HepG2 (cell line): ENCODE data around the gene LINGO3. TPM values are rescaled to one million over a fixed set of nuclear protein-coding genes. Genes with fewer than 3 reads are reported as not detected.

Experiments
- ATAC-seq: fragments of 200-7000 bp; cut with Tn5 transposase; 3 replicates; pipeline ENCODE4 v1.9.1; 2020; ENCODE audit warnings: mild to moderate bottlenecking, moderate library complexity
- BruUV-seq: library from RNA; stranded (reverse); fragments of 400-500 nt; replicated peaks from 2 replicates; lab custom pipeline; 2021; lab: Mats Ljungman, UMichigan
- CTCF ChIA-PET: fragments of 300-600 bp; formaldehyde crosslinking; extraction: SDS; loops from one replicate; lab custom pipeline; 2021; ENCODE audit warnings: low total read pairs, inconsistent platforms, low intra/inter-chr PET ratio; lab: Yijun Ruan, JAX
- POLR2A ChIA-PET: fragments of 350-600 bp; sonication (Branson Sonifier 250); formaldehyde crosslinking; loops from one replicate; lab custom pipeline; 2020; ENCODE audit warnings: antibody characterized with exemption, inconsistent platforms; lab: Yijun Ruan, JAX
- DNase-seq: peaks from one replicate; pipeline ENCODE4 v3.0.0-alpha.2; 2015; ENCODE audit warnings: low spot score
- FAIRE-seq: peaks from 3 replicates; lab custom pipeline; 2011; peaks lifted over from hg19 to GRCh38; lab: Jason Lieb, UNC
- H2AFZ ChIP-seq: one replicate; pipeline ENCODE4 v1.6.1; 2011; ENCODE audit warnings: low read length, inconsistent platforms
- H3K27ac ChIP-seq: fragments of 300-600 bp; 3 replicates; pipeline ENCODE4 v1.8.0; 2011; ENCODE audit warnings: mixed run types, mild to moderate bottlenecking, mixed read lengths, low read length, inconsistent platforms; ENCODE audit not compliant: insufficient read depth; ENCODE audit errors: extremely low read length
- H3K27me3 ChIP-seq, 2 experiments: fragments of 200-600 bp in 1 of 2; 2 replicates in 1 of 2; 3 replicates in 1 of 2; pipeline versions ENCODE4 v1.6.0 to v1.8.0; 2011; ENCODE audit warnings: low read length in 2 of 2, mild to moderate bottlenecking in 2 of 2, moderate library complexity in 2 of 2, inconsistent platforms in 1 of 2; ENCODE audit not compliant: insufficient read depth in 2 of 2, control insufficient read depth in 1 of 2
- H3K36me3 ChIP-seq, 2 experiments: fragments of 200-600 bp in 1 of 2; replicated peaks in 1 of 2; 2 replicates in 1 of 2; 3 replicates in 1 of 2; pipeline versions ENCODE4 v1.5.1 to v1.8.0; 2011; ENCODE audit warnings: low read length in 2 of 2, inconsistent platforms in 1 of 2; ENCODE audit not compliant: insufficient read depth in 2 of 2, control insufficient read depth in 1 of 2
- H3K4me1 ChIP-seq: 2 replicates; pipeline ENCODE4 v1.5.1; 2012; ENCODE audit warnings: low read length, inconsistent platforms; ENCODE audit not compliant: insufficient read depth
- H3K4me2 ChIP-seq: 2 replicates; pipeline ENCODE4 v1.6.0; 2011; ENCODE audit warnings: low read depth, low read length, inconsistent platforms
- H3K4me3 ChIP-seq, 3 experiments: fragments of 200-600 bp in 1 of 3; sonication (generic), shearing (Covaris generic) in 1 of 3; replicated peaks in 1 of 3; 2 replicates each; pipeline ENCODE4 v1.5.1; 2011 to 2016; ENCODE audit warnings: low read length in 3 of 3, inconsistent platforms in 2 of 3, low read depth in 2 of 3, mild to moderate bottlenecking in 2 of 3, control low read depth in 1 of 3, mixed read lengths in 1 of 3; ENCODE audit not compliant: insufficient read depth in 1 of 3
- H3K79me2 ChIP-seq: one replicate; pipeline ENCODE4 v1.6.1; 2011; ENCODE audit warnings: low read length, inconsistent platforms; ENCODE audit not compliant: insufficient read depth
- H3K9ac ChIP-seq: 2 replicates; pipeline ENCODE4 v1.6.0; 2011; ENCODE audit warnings: mild to moderate bottlenecking, low read depth, low read length, inconsistent platforms; ENCODE audit not compliant: insufficient read depth
- H3K9me3 ChIP-seq: 2 replicates; pipeline ENCODE4 v1.5.1; 2012; ENCODE audit warnings: mild to moderate bottlenecking, low read length
- H4K20me1 ChIP-seq: 2 replicates; pipeline ENCODE4 v1.6.0; 2011; ENCODE audit warnings: inconsistent platforms, mild to moderate bottlenecking, low read length, moderate library complexity; ENCODE audit not compliant: insufficient read depth
- AGO2 ChIP-seq: fragments of 200-400 bp; formaldehyde crosslinking; optimal IDR thresholded peaks from 2 replicates; pipeline ENCODE3; 2017; ENCODE audit warnings: mild to moderate bottlenecking, low read depth, low read length, moderate library complexity
- ELK4 ChIP-seq: sonication (generic); formaldehyde crosslinking; IDR thresholded peaks from 2 replicates; pipeline ENCODE4 v1.9.0; 2021; ENCODE audit warnings: missing genetic modification reagents, borderline replicate concordance
- JUND ChIP-seq: sonication (generic); formaldehyde crosslinking; IDR thresholded peaks from 2 replicates; pipeline ENCODE4 v1.8.0; 2022; ENCODE audit warnings: mild to moderate bottlenecking, missing genetic modification reagents
- KDM4B ChIP-seq: sonication (generic); formaldehyde crosslinking; IDR thresholded peaks from 2 replicates; pipeline ENCODE4 v1.4.0; 2020; ENCODE audit warnings: missing genetic modification reagents
- RARG ChIP-seq: sonication (generic); formaldehyde crosslinking; IDR thresholded peaks from 2 replicates; pipeline ENCODE4 v1.4.0; 2020; ENCODE audit warnings: low read depth, mild to moderate bottlenecking, missing genetic modification reagents
- TBX2 ChIP-seq: sonication (generic); formaldehyde crosslinking; IDR thresholded peaks from 2 replicates; pipeline ENCODE4 v1.5.0; 2020; ENCODE audit warnings: missing genetic modification reagents, mild to moderate bottlenecking, borderline replicate concordance
- THRA ChIP-seq: sonication (generic); formaldehyde crosslinking; IDR thresholded peaks from 2 replicates; pipeline ENCODE4 v1.4.0; 2020; ENCODE audit warnings: missing genetic modification reagents, borderline replicate concordance
- ZNF317 ChIP-seq: sonication (generic); formaldehyde crosslinking; IDR thresholded peaks from 2 replicates; pipeline ENCODE4 v1.5.0; 2020; ENCODE audit warnings: mild to moderate bottlenecking, missing genetic modification reagents
- ZNF383 ChIP-seq: sonication (generic); formaldehyde crosslinking; IDR thresholded peaks from 2 replicates; pipeline ENCODE4 v1.4.0; 2020; ENCODE audit warnings: missing genetic modification reagents, mild to moderate bottlenecking, borderline replicate concordance
- ZNF460 ChIP-seq: sonication (generic); formaldehyde crosslinking; IDR thresholded peaks from 2 replicates; pipeline ENCODE4 v1.5.1; 2020; ENCODE audit warnings: missing genetic modification reagents, mild to moderate bottlenecking, borderline replicate concordance
- ZNF503 ChIP-seq: sonication (generic); formaldehyde crosslinking; IDR thresholded peaks from 2 replicates; pipeline ENCODE4 v1.4.0; 2020; ENCODE audit warnings: missing genetic modification reagents
- ZNF773 ChIP-seq: sonication (generic); formaldehyde crosslinking; IDR thresholded peaks from 2 replicates; pipeline ENCODE4 v1.4.0; 2020; ENCODE audit warnings: missing genetic modification reagents, borderline replicate concordance
- WGBS: methylation state at CpG from one replicate; pipeline ENCODE4 v1.1.6; 2017; ENCODE audit warnings: low lambda C conversion rate; 5-methylcytosine and 5-hydroxymethylcytosine counted together
- in situ Hi-C: cut with HindIII; loops from 2 replicates; pipeline ENCODE4 v1.10.0; 2017; ENCODE audit warnings: low pct_unique_long_range_greater_than_20kb; ENCODE audit not compliant: extremely low pct_ligation_motif_present
- intact Hi-C: fragments of 100-400 bp; cut with micrococcal nuclease; formaldehyde crosslinking; loops from one replicate; pipeline ENCODE4 v1.10.0; 2022; ENCODE audit not compliant: unreplicated experiment
- polyA plus RNA-seq, 8 experiments: library from polyadenylated mRNA; depleted of rRNA in 3 of 8; stranded (reverse) in 7 of 8; unstranded in 1 of 8; fragments of >200 nt; fragmentation: Illumina TruSeq in 4 of 8; extraction: Trizol in 4 of 8; gene quantifications; 2 replicates each; pipeline versions ENCODE4 v1.2.1 to v1.2.3, GENCODE V29; 2011 to 2016; ENCODE audit warnings: low read depth in 4 of 8, missing spikeins in 1 of 8, mixed read lengths in 1 of 8; ENCODE audit not compliant: insufficient read depth in 1 of 8
- total RNA-seq, 5 experiments: library from RNA; depleted of rRNA; stranded (reverse); fragments of >200 nt; fragmentation: Illumina TruSeq; extraction: Trizol; gene quantifications; 2 replicates each; pipeline ENCODE4 v1.2.3, GENCODE V29; 2016; ENCODE audit warnings: low read depth in 1 of 5

LINGO3 gene
- total and polyA plus RNA-seq, 2 of the 13 experiments (the other 11 are each of a cell fraction or from before 2014, with no cell fraction given), result not detected

- H3K79me2 ChIP-seq, result no peaks in the 10 kb centered on the region
- intact Hi-C loops, result no loop called here
- no peak overlapping the region for H3K27ac ChIP-seq
- no peak overlapping the region for H3K9ac ChIP-seq
- no peak overlapping the region for H3K4me2 ChIP-seq
- H3K9me3 ChIP-seq, result no peaks in the 10 kb centered on the region
- H3K36me3 ChIP-seq, result no peaks in the 10 kb centered on the region; a peak in 2 of 5 replicates
- H3K4me3 ChIP-seq, result no peak overlapping the region
- no peak for ATAC-seq
- no peaks in the 10 kb centered on the region for H3K27me3 ChIP-seq
- no peak for DNase-seq
- no peak for FAIRE-seq
- no peak for TF ChIP-seq ZNF383 (CRISPR knock-in tag)
- TF ChIP-seq AGO2, result peak; percentile 19
- no peaks in the 10 kb centered on the region for H4K20me1 ChIP-seq
- no TSS peak for BruUV-seq
- POLR2A ChIA-PET, result no interaction called here
- H2AFZ ChIP-seq, result no peak overlapping the region
- in situ Hi-C loops, result no loop called here
- H3K4me1 ChIP-seq, result peaks cover 9% of the 10 kb centered on the region
- CTCF ChIA-PET, result no interaction called here
- WGBS, result 96% methylated on average over 12 of the region's 29 CpGs
Measured at GRCh38 chr19:2342656-2343288, 34.8 kb upstream of the LINGO3 start.

- 95% methylated on average over 14 of the region's 15 CpGs for WGBS
- no peak overlapping the region for H3K9ac ChIP-seq
- FAIRE-seq (no peak), ATAC-seq (no peak), DNase-seq (no peak)
- H3K4me3 ChIP-seq, result no peak overlapping the region
- no peak overlapping the region for H3K27ac ChIP-seq
- H3K4me1 ChIP-seq, result peaks cover 9% of the 10 kb centered on the region
- in situ Hi-C loops (no loop called here), intact Hi-C loops (no loop called here)
- no peaks in the 10 kb centered on the region for H3K27me3 ChIP-seq
- H4K20me1 ChIP-seq, result no peaks in the 10 kb centered on the region
- H3K79me2 ChIP-seq, result no peaks in the 10 kb centered on the region
- TSS peak; percentile 49 for BruUV-seq
- H3K4me2 ChIP-seq, result no peak overlapping the region
- CTCF ChIA-PET, result no interaction called here
- no peaks in the 10 kb centered on the region for H3K9me3 ChIP-seq
- POLR2A ChIA-PET, result no interaction called here
- H3K36me3 ChIP-seq, result no peaks in the 10 kb centered on the region; a peak in 2 of 5 replicates
- H2AFZ ChIP-seq, result no peak overlapping the region
- TF ChIP-seq TBX2 (CRISPR knock-in tag), result no peak
- TF ChIP-seq JUND, result no peak
- TF ChIP-seq ZNF503 (CRISPR knock-in tag), result no peak
- no peak for TF ChIP-seq RARG (CRISPR knock-in tag)
- TF ChIP-seq THRA (CRISPR knock-in tag), result no peak
- no peak for TF ChIP-seq KDM4B (CRISPR knock-in tag)
- TF ChIP-seq ZNF317 (CRISPR knock-in tag), result no peak
- no peak for TF ChIP-seq ZNF460 (CRISPR knock-in tag)
- TF ChIP-seq ELK4 (CRISPR knock-in tag), result no peak
- no peak for TF ChIP-seq ZNF773
Measured at GRCh38 chr19:2341982-2342381, 34.0 kb upstream of the LINGO3 start.
